Sigmoid colon (tissue), 4 donors: ENCODE data around the gene CYB561.

Experiments
- CTCF ChIP-seq, 4 experiments: fragments of 450-650 bp in 3 of 4; fragments of 200-600 bp in 1 of 4; IDR thresholded peaks; one replicate each; pipeline ENCODE4 v1.5.1; 2016 to 2019; ENCODE audit warnings: antibody characterized with exemption in 4 of 4, mild to moderate bottlenecking in 3 of 4, moderate library complexity in 2 of 4
- EP300 ChIP-seq, 4 donors: sonication (generic); formaldehyde crosslinking; IDR thresholded peaks; one replicate each; pipeline ENCODE4 v1.6.1; 2017; ENCODE audit warnings: antibody characterized with exemption in 4 of 4
- POLR2A ChIP-seq, 2 donors: fragments of 450-650 bp; IDR thresholded peaks; one replicate each; pipeline ENCODE4 v1.6.1; 2016; ENCODE audit warnings: antibody characterized with exemption in 2 of 2, mild to moderate bottlenecking in 2 of 2, moderate library complexity in 2 of 2
- POLR2AphosphoS5 ChIP-seq, 4 donors: sonication (generic); formaldehyde crosslinking; IDR thresholded peaks; one replicate each; pipeline ENCODE4 v1.6.1; 2017; ENCODE audit warnings: antibody characterized with exemption in 4 of 4

DNA sequence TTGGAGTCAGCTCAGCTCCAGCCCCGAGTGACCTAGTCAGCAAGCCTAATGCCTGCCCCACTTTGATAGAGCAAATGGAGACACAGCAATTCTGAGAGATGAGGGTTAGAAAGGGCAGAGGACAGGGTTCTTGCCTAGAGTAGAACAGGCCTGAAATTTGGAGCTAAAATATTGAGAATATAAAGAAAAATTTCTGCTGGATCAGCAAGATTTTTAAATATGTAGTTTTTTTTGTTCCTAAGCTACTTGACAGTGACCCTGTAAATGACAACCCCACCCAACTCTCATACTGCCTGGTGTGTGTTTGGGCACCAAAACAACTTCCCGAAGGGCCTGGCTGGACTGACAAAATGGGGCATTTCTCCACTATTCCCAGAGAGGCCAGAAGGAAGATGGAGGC is 26.7 kb downstream of the CYB561 start:
- TF ChIP-seq CTCF (IDR thresholded peaks at IDR 0.05) (no peak), POLR2A (IDR thresholded peaks at IDR 0.05) (no peak), POLR2AphosphoS5 (IDR thresholded peaks at IDR 0.05) (no peak), EP300 (IDR thresholded peaks at IDR 0.05) (no peak)
